Measurements from ENCODE around the gene NTNG1. TPM values are rescaled to one million over a fixed set of nuclear protein-coding genes. Genes with fewer than 3 reads are reported as not detected.

The NTNG1 gene
- total RNA-seq, 1 experiment from 2014 or later, result 1.5 TPM

GRCh38 chr1:107124694-107125093 lies 16.1 kb upstream of the NTNG1 start:
- Histone ChIP-seq H2AFZ (ENCODE audit: low read length) (no peak overlapping the region), H3K4me1 (ENCODE audit: insufficient read depth, low read length) (no peaks in the 10 kb centered on the region; the same call in 1 of the 2 replicates), H3K23me2 (ENCODE audit: insufficient read length, low read depth, low read length, poor library complexity, severe bottlenecking) (no peaks in the 10 kb centered on the region), H4K5ac (ENCODE audit: insufficient read length, low read depth, low read length) (no peak overlapping the region), H2BK120ac (ENCODE audit: low read depth, low read length, poor library complexity, severe bottlenecking) (no peak overlapping the region), H3T11ph (ENCODE audit: low read length) (no peak overlapping the region), H3K56ac (ENCODE audit: insufficient read length, low read depth, low read length) (no peak overlapping the region), H3K79me2 (ENCODE audit: insufficient read depth, low read length) (no peaks in the 10 kb centered on the region), H3K4me2 (ENCODE audit: insufficient read depth, insufficient read length, low read length) (no peak overlapping the region), H4K8ac (replicated peaks; ENCODE audit: insufficient read length, low read depth, low read length) (no peak overlapping the region), H3K9me3 (ENCODE audit: control insufficient read depth, low read depth, low read length) (no peaks in the 10 kb centered on the region), H3K27ac (ENCODE audit: insufficient read length, low read depth, low read length) (no peak overlapping the region), H2BK15ac (ENCODE audit: low read depth, low read length) (no peak overlapping the region), H2BK20ac (ENCODE audit: low read depth, low read length, poor library complexity, severe bottlenecking) (no peak overlapping the region), H3K27me3 (ENCODE audit: insufficient read depth, low read length) (no peaks in the 10 kb centered on the region), H4K91ac (ENCODE audit: insufficient read length, low read depth, low read length) (no peak overlapping the region), H4K20me1 (ENCODE audit: control insufficient read depth, insufficient read depth, insufficient read length) (no peaks in the 10 kb centered on the region), H3K9ac (ENCODE audit: extremely low read depth, insufficient read length, low read length) (no peak overlapping the region), H2BK5ac (ENCODE audit: insufficient read length, low read length) (no peak overlapping the region), H3K14ac (ENCODE audit: insufficient read depth, low read length) (no peak overlapping the region), H3K18ac (ENCODE audit: insufficient read length, low read depth, low read length) (no peak overlapping the region), H2BK12ac (ENCODE audit: insufficient read length, low read depth, low read length) (no peak overlapping the region), H2AK5ac (ENCODE audit: insufficient read length, low read length) (no peak overlapping the region), H3K4ac (ENCODE audit: low read depth, low read length) (no peak overlapping the region), H3K23ac (ENCODE audit: insufficient read length, low read depth, low read length) (no peak overlapping the region), H3K79me1 (ENCODE audit: insufficient read depth, low read depth, low read length, poor library complexity, severe bottlenecking) (no peaks in the 10 kb centered on the region)
- Mint-ChIP-seq H3K36me3 (ENCODE audit: insufficient read depth in 1 of 3, low read depth in 3 of 3) (no peaks in the 10 kb centered on the region), H3K4me1 (no peaks in the 10 kb centered on the region), H3K9me3 (no peaks in the 10 kb centered on the region), H3K4me3 (no peak overlapping the region), H3K27me3 (ENCODE audit: low read depth) (no peaks in the 10 kb centered on the region), H3K27ac (no peak overlapping the region)
- TF ChIP-seq, protein P1, sequence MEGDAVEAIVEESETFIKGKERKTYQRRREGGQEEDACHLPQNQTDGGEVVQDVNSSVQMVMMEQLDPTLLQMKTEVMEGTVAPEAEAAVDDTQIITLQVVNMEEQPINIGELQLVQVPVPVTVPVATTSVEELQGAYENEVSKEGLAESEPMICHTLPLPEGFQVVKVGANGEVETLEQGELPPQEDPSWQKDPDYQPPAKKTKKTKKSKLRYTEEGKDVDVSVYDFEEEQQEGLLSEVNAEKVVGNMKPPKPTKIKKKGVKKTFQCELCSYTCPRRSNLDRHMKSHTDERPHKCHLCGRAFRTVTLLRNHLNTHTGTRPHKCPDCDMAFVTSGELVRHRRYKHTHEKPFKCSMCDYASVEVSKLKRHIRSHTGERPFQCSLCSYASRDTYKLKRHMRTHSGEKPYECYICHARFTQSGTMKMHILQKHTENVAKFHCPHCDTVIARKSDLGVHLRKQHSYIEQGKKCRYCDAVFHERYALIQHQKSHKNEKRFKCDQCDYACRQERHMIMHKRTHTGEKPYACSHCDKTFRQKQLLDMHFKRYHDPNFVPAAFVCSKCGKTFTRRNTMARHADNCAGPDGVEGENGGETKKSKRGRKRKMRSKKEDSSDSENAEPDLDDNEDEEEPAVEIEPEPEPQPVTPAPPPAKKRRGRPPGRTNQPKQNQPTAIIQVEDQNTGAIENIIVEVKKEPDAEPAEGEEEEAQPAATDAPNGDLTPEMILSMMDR (conservative IDR thresholded peaks at IDR 0.05), result no peak
- WGBS (ENCODE audit: extremely low coverage, insufficient read length, low lambda C conversion rate), result no CpG with 5 or more reads among the region's 2 CpGs
- no peak for DNase-seq
